GM10248 (cell line): Measurements from ENCODE around the gene FMN1.

ENCODE experiments used
- CTCF ChIA-PET: fragments of 300-600 bp; sonication (Branson Sonifier 250); formaldehyde crosslinking; extraction: SDS; loops from one replicate; lab custom pipeline; 2021; ENCODE audit warnings: antibody characterized with exemption; lab: Yijun Ruan, JAX
- POLR2A ChIA-PET: fragments of 350-650 bp; sonication (Branson Sonifier 250); formaldehyde crosslinking; extraction: SDS; loops from one replicate; lab custom pipeline; 2020; ENCODE audit warnings: antibody characterized with exemption; lab: Yijun Ruan, JAX
- DNase-seq: peaks from one replicate; pipeline ENCODE4 v3.0.0; 2012; ENCODE audit errors: extremely low spot score
- CTCF ChIP-seq: IDR thresholded peaks from 2 replicates; pipeline ENCODE4 v1.5.1; 2012; ENCODE audit warnings: mild to moderate bottlenecking, low read depth; ENCODE audit errors: extremely low read depth, missing control alignments, control extremely low read depth

Gene FMN1

GRCh38 chr15:32856753-32857152 lies 337.8 kb downstream of the FMN1 start:
- no peak for TF ChIP-seq CTCF
- ChIA-PET POLR2A (no interaction called here), CTCF (interaction anchor here (0.8 to 1.2 kb wide), 3 partner anchors 10 to 32 kb away, joined by 3 to 4 read pairs (median 3); no protein-coding TSS in a partner anchor)
- no peak for DNase-seq

GRCh38 chr15:32855942-32856341 lies 338.6 kb downstream of the FMN1 start:
- no peak for TF ChIP-seq CTCF
- CTCF ChIA-PET: interaction anchor here (1.2 to 2.6 kb wide), 3 partner anchors 10 to 52 kb away, joined by 3 to 20 read pairs (median 4); no protein-coding TSS in a partner anchor
- POLR2A ChIA-PET: no interaction called here
- DNase-seq: no peak

- ChIA-PET CTCF (interaction anchor here (1.1 to 2.6 kb wide), 4 partner anchors 9 to 17 kb away, joined by 3 to 20 read pairs (median 4); no protein-coding TSS in a partner anchor), POLR2A (no interaction called here)
- no peak for DNase-seq
- TF ChIP-seq CTCF: no peak
These were observed 340.9 kb downstream of the FMN1 start for GRCh38 chr15:32853592-32853991.

GRCh38 chr15:32852771-32853170 lies 341.7 kb downstream of the FMN1 start:
- TF ChIP-seq CTCF: no peak
- CTCF ChIA-PET: no interaction called here
- no peak for DNase-seq
- POLR2A ChIA-PET: no interaction called here

- POLR2A ChIA-PET: no interaction called here
These were observed 342.5 kb downstream of the FMN1 start for GRCh38 chr15:32852017-32852416.

GRCh38 chr15:32851572-32851971 lies 342.9 kb downstream of the FMN1 start:
- POLR2A ChIA-PET: no interaction called here
- TF ChIP-seq CTCF: no peak
- DNase-seq: no peak
- CTCF ChIA-PET: interaction anchor here (1.2 kb wide), 1 partner anchor 20 kb away, joined by 3 read pairs; no protein-coding TSS in a partner anchor

More at GRCh38 chr15:32852017-32852416, 342.5 kb downstream of the FMN1 start:
- DNase-seq: no peak
- CTCF ChIA-PET: interaction anchor here (1.2 kb wide), 1 partner anchor 20 kb away, joined by 3 read pairs; no protein-coding TSS in a partner anchor
- TF ChIP-seq CTCF: no peak
